NCI-H524 (cell line): ENCODE results near the gene ORC1.

Experiments used
- DNase-seq, 2 experiments: peaks; one replicate each; lab custom pipeline; 2025; lab: John Stamatoyannopoulos, UW

The ORC1 gene

GRCh38 chr1:52343979-52344378 lies 60.2 kb downstream of the ORC1 start:
- no peak for DNase-seq

- no peak for DNase-seq
Observed at GRCh38 chr1:52341655-52342260, 62.5 kb downstream of the ORC1 start.

GRCh38 chr1:52337439-52337838 lies 66.8 kb downstream of the ORC1 start:
- DNase-seq: no peak

- no peak for DNase-seq
Observed at GRCh38 chr1:52334906-52335528, 69.2 kb downstream of the ORC1 start.

- DNase-seq: no peak
Observed at GRCh38 chr1:52332411-52332810, 71.8 kb downstream of the ORC1 start.

GRCh38 chr1:52328615-52329014 lies 75.6 kb downstream of the ORC1 start:
- no peak for DNase-seq

GRCh38 chr1:52325786-52326185 lies 78.4 kb downstream of the ORC1 start:
- no peak for DNase-seq

- DNase-seq: no peak
Observed at GRCh38 chr1:52323731-52324130, 80.5 kb downstream of the ORC1 start.
